Measurements from ENCODE around the gene PATL1. TPM values are rescaled to one million over a fixed set of nuclear protein-coding genes. Genes with fewer than 3 reads are reported as not detected.

The PATL1 gene
- total RNA-seq, 2 experiments from 2014 or later, result 59.0 to 60.1 TPM

GRCh38 chr11:59625703-59626102 is 43.1 kb downstream of the PATL1 start:
- ChIA-PET CTCF (no interaction called here), POLR2A (interaction anchor here (1.0 kb wide), 1 partner anchor 10 kb away, joined by 4 read pairs; no protein-coding TSS in a partner anchor)

- POLR2A ChIA-PET, result no interaction called here
- CTCF ChIA-PET, result no interaction called here
Measured at GRCh38 chr11:59617876-59618275, 51.0 kb downstream of the PATL1 start.

- ChIA-PET POLR2A (interaction anchor here (0.9 to 1.4 kb wide), 3 partner anchors 52 to 61 kb away, joined by 4 to 13 read pairs (median 9); partner anchors contain the start of gene PATL1), CTCF (interaction anchor here (0.7 to 1.4 kb wide), 4 partner anchors 38 to 184 kb away, joined by 3 read pairs; no protein-coding TSS in a partner anchor)
Measured at GRCh38 chr11:59616396-59616982, 52.3 kb downstream of the PATL1 start.

- ChIA-PET CTCF (interaction anchor here (0.7 to 1.5 kb wide), 4 partner anchors 39 to 184 kb away, joined by 3 read pairs; partner anchors contain the start of gene PATL1), POLR2A (interaction anchor here (0.9 to 1.4 kb wide), 3 partner anchors 53 to 61 kb away, joined by 4 to 13 read pairs (median 9); partner anchors contain the start of gene PATL1)
Measured at GRCh38 chr11:59615637-59616395, 53.0 kb downstream of the PATL1 start, which contains the start of gene OSBP. TSS of gene OSBP (minus strand) at chr11:59615774. CDS start at chr11:59615664, 110 bp downstream.

GRCh38 chr11:59615120-59615636 is 53.7 kb downstream of the PATL1 start:
- CTCF ChIA-PET, result interaction anchor here (1.4 to 1.5 kb wide), 2 partner anchors 40 to 54 kb away, joined by 3 read pairs; partner anchors contain the start of gene PATL1
- POLR2A ChIA-PET, result interaction anchor here (1.0 to 1.4 kb wide), 2 partner anchors 54 kb away, joined by 4 to 13 read pairs; partner anchors contain the start of gene PATL1

- ChIA-PET CTCF (interaction anchor here (1.5 kb wide), 1 partner anchor 54 kb away, joined by 3 read pairs; the partner anchor contains the start of gene PATL1), POLR2A (no interaction called here)
Measured at GRCh38 chr11:59614277-59615119, 54.3 kb downstream of the PATL1 start.

GRCh38 chr11:59611570-59612565 is 57.0 kb downstream of the PATL1 start:
- POLR2A ChIA-PET, result no interaction called here

GRCh38 chr11:59610289-59610688 is 58.5 kb downstream of the PATL1 start:
- CTCF ChIA-PET, result interaction anchor here (1.2 kb wide), 2 partner anchors 16 to 439 kb away, joined by 3 to 4 read pairs; no protein-coding TSS in a partner anchor
- POLR2A ChIA-PET, result interaction anchor here (0.7 kb wide), 1 partner anchor 46 kb away, joined by 5 read pairs; no protein-coding TSS in a partner anchor

More at GRCh38 chr11:59611570-59612565, 57.0 kb downstream of the PATL1 start:
- CTCF ChIA-PET, result no interaction called here

- ChIA-PET CTCF (no interaction called here), POLR2A (no interaction called here)
Measured at GRCh38 chr11:59607703-59608454, 61.0 kb downstream of the PATL1 start.

- ChIA-PET CTCF (no interaction called here), POLR2A (interaction anchor here (0.6 kb wide), 1 partner anchor 1883 kb away, joined by 8 read pairs; no protein-coding TSS in a partner anchor)
Measured at GRCh38 chr11:59602432-59602831, 66.4 kb downstream of the PATL1 start.

GRCh38 chr11:59601788-59602187 is 67.0 kb downstream of the PATL1 start:
- ChIA-PET POLR2A (interaction anchor here (0.5 kb wide), 1 partner anchor 9 kb away, joined by 4 read pairs; no protein-coding TSS in a partner anchor), CTCF (no interaction called here)

- POLR2A ChIA-PET, result no interaction called here
- CTCF ChIA-PET, result no interaction called here
Measured at GRCh38 chr11:59600636-59601035, 68.2 kb downstream of the PATL1 start.

GRCh38 chr11:59600234-59600633 is 68.6 kb downstream of the PATL1 start:
- CTCF ChIA-PET, result no interaction called here
- POLR2A ChIA-PET, result no interaction called here

GRCh38 chr11:59598961-59599360 is 69.9 kb downstream of the PATL1 start:
- ChIA-PET POLR2A (no interaction called here), CTCF (no interaction called here)
